Measurements from ENCODE around the gene BMX. TPM values are rescaled to one million over a fixed set of nuclear protein-coding genes. Genes with fewer than 3 reads are reported as not detected.

The BMX gene
- total RNA-seq, 4 donors from 2014 or later = 0.88 to 4.7 (median 2.4) TPM

DNA sequence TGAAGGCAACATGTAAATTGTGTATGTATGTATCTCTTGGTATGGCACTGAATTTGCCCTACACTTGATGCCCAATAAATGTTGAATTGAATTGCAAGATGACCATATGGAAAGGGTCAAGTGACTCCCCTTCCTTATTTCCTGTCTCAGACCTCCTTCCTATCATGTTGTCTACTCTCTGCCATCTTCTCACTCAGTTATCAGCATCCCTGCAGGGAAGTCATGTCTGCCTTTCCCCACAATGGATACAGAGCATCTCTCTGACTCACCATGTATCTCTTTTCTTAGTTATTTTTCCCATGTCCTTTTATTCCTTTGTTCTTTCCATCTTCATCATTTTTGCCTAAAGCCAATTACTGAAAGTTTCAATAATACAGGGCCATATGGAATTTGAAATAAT lies 22.5 kb downstream of the BMX start:
- intact Hi-C loops (cut with DNase I; ENCODE audit: low total_unique reads) = no loop called here
- TF ChIP-seq, protein P1, sequence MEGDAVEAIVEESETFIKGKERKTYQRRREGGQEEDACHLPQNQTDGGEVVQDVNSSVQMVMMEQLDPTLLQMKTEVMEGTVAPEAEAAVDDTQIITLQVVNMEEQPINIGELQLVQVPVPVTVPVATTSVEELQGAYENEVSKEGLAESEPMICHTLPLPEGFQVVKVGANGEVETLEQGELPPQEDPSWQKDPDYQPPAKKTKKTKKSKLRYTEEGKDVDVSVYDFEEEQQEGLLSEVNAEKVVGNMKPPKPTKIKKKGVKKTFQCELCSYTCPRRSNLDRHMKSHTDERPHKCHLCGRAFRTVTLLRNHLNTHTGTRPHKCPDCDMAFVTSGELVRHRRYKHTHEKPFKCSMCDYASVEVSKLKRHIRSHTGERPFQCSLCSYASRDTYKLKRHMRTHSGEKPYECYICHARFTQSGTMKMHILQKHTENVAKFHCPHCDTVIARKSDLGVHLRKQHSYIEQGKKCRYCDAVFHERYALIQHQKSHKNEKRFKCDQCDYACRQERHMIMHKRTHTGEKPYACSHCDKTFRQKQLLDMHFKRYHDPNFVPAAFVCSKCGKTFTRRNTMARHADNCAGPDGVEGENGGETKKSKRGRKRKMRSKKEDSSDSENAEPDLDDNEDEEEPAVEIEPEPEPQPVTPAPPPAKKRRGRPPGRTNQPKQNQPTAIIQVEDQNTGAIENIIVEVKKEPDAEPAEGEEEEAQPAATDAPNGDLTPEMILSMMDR (IDR thresholded peaks at IDR 0.05) = no peak
- TF ChIP-seq POLR2A (IDR thresholded peaks at IDR 0.05) = no peak
- Histone ChIP-seq H3K27me3 (no peaks in the 10 kb centered on the region), H3K9me3 (no peaks in the 10 kb centered on the region), H3K36me3 (no peaks in the 10 kb centered on the region), H3K4me3 (no peak overlapping the region), H3K4me1 (no peaks in the 10 kb centered on the region), H3K27ac (no peak overlapping the region)
- DNase-seq = no peak

DNA sequence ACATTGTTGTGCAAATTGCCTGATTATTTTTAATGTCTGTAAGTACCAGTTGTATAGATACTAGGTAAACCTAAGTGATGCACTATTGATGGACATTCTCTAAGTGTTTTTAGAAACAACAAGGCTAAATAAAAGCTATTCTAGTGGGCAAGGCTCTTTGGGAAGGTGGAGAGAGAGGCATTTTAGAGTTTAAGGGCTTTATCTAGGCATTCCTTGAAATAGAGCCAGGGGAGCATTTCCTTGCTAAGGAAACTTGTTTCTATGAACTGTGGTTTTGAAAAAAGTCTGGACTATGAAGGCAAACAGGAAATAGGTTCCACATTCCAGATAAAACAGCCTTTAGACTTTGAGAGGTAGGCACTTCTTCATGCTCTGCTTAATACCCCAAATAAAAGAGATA lies 23.8 kb downstream of the BMX start:
- H3K27me3 ChIP-seq = no peaks in the 10 kb centered on the region
- no peaks in the 10 kb centered on the region for H3K36me3 ChIP-seq
- H3K9me3 ChIP-seq = no peaks in the 10 kb centered on the region
- H3K4me1 ChIP-seq = no peaks in the 10 kb centered on the region
- no peak for TF ChIP-seq POLR2A (IDR thresholded peaks at IDR 0.05)
- TF ChIP-seq, protein P1 (IDR thresholded peaks at IDR 0.05) = no peak
- no peak overlapping the region for H3K27ac ChIP-seq
- DNase-seq = no peak
- H3K4me3 ChIP-seq = no peak overlapping the region
- intact Hi-C loops (cut with DNase I; ENCODE audit: low total_unique reads) = no loop called here

DNA sequence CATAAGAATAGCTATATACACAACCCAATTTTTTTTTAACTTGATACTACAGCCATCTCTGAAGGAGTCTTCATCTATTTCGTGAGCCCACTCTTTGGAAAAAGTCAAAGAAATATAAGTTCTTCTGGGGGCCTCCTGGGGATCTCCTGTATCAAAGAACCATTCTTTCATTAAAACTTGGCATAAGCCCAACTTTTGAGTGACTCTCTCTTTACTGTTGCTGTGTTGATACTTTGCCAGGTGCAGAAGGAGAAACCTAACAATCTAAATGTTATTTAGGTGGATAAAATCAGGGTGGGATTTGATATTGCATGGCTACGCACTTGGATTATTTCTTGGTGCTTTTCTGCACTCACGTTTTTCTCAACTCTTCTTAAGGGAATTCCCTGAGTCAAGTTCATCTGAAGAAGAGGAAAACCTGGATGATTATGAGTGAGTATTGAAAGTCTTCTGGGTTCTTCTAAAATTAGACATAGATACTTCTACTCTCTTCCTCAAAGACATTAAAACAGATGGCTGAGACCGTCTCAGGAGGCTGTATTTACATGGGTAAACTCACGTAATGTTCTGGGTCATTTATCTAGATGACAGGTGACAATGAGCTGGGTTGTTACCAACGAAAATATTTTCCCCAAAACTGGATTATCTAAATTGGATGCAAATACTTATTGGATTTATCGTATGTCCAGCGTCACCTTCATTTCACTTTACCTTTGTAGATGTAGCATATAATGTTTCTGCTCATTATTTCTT lies 25.2 kb downstream of the BMX start:
- no peaks in the 10 kb centered on the region for H3K36me3 ChIP-seq
- TF ChIP-seq POLR2A (IDR thresholded peaks at IDR 0.05) = no peak
- TF ChIP-seq, protein P1 (IDR thresholded peaks at IDR 0.05) = no peak

DNA sequence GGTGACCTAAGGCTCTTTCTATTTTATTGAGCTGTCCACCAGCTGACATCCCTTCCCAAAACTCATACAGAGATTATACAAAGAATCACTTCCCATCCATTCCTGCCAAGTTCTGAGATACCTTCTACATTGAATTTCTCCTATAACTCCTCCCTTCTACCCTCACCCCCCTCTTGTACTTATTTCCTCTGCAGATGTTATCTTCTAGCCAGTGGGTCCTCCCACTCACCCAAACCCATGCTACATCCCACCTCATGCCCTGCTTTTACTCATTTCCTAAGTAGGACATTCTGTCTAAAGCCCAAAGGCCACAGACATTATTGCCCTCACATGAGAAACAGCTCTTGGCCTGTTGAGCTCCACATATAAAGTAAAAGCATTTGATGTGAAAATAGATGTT lies 28.6 kb downstream of the BMX start:
- H3K4me3 ChIP-seq = no peak overlapping the region
- H3K27ac ChIP-seq = no peak overlapping the region
- H3K9me3 ChIP-seq = no peaks in the 10 kb centered on the region
- no peaks in the 10 kb centered on the region for H3K36me3 ChIP-seq
- H3K4me1 ChIP-seq = no peaks in the 10 kb centered on the region
- TF ChIP-seq POLR2A (IDR thresholded peaks at IDR 0.05) = no peak
- TF ChIP-seq, protein P1 (IDR thresholded peaks at IDR 0.05) = no peak
- intact Hi-C loops (cut with DNase I; ENCODE audit: low total_unique reads) = no loop called here
- no peaks in the 10 kb centered on the region for H3K27me3 ChIP-seq
- DNase-seq = no peak

More for the DNA sequence above, 25.2 kb downstream of the BMX start:
- no peaks in the 10 kb centered on the region for H3K27me3 ChIP-seq
- H3K4me3 ChIP-seq = no peak overlapping the region
- DNase-seq = no peak
- H3K27ac ChIP-seq = no peak overlapping the region
- no peaks in the 10 kb centered on the region for H3K4me1 ChIP-seq
- intact Hi-C loops (cut with DNase I; ENCODE audit: low total_unique reads) = no loop called here
- H3K9me3 ChIP-seq = no peaks in the 10 kb centered on the region

DNA sequence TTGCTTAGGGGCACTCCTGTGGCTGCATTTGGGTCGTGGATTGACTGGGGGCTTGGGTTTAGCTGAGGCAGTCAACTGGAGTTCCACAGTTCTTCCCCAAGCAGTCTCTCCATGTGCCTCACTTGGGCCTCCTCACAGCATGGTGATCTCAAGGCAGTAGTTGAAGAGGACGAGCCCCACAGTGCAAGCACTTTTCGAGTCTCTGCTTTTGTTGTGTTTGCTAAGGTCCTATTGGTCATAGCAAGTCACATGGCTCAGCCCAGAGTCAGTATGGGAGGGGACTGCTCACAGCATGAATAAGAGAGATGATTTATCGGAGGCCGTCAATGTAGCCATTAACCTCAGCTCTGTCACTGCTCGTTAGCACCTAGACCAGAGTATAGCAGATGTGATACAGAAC lies 29.7 kb downstream of the BMX start:
- no peak for TF ChIP-seq POLR2A (IDR thresholded peaks at IDR 0.05)
- TF ChIP-seq, protein P1 (IDR thresholded peaks at IDR 0.05) = no peak

More for the DNA sequence above, 29.7 kb downstream of the BMX start:
- intact Hi-C loops (cut with DNase I; ENCODE audit: low total_unique reads) = no loop called here
- Histone ChIP-seq H3K9me3 (no peaks in the 10 kb centered on the region), H3K27ac (no peak overlapping the region), H3K4me1 (no peaks in the 10 kb centered on the region), H3K4me3 (no peak overlapping the region), H3K36me3 (no peaks in the 10 kb centered on the region), H3K27me3 (no peaks in the 10 kb centered on the region)
- no peak for DNase-seq
